ENCODE data around the gene SLC40A1.

Gene SLC40A1

GRCh38 chr2:189511960-189512319 is 68.6 kb downstream of the SLC40A1 start:
- no peak for DNase-seq (ENCODE audit: low read depth)

GRCh38 chr2:189511210-189511959 is 69.2 kb downstream of the SLC40A1 start:
- no peak for DNase-seq (ENCODE audit: low read depth)

All from activated T-cell treated with anti-CD3 and anti-CD28 coated beads for 24 hours (primary cell).